GM12801 (cell line): Measurements from ENCODE around the gene TBL1XR1.

ENCODE experiments used
- TF ChIP-seq, protein P1 (sequence below): IDR thresholded peaks from one replicate; pipeline ENCODE4 v1.5.1; 2011; ENCODE audit warnings: control low read depth; ENCODE audit not compliant: insufficient read length; ENCODE audit errors: extremely low read depth

TBL1XR1 gene

GRCh38 chr3:177137774-177138705 lies 59.2 kb downstream of the TBL1XR1 start:
- TF ChIP-seq, protein P1, sequence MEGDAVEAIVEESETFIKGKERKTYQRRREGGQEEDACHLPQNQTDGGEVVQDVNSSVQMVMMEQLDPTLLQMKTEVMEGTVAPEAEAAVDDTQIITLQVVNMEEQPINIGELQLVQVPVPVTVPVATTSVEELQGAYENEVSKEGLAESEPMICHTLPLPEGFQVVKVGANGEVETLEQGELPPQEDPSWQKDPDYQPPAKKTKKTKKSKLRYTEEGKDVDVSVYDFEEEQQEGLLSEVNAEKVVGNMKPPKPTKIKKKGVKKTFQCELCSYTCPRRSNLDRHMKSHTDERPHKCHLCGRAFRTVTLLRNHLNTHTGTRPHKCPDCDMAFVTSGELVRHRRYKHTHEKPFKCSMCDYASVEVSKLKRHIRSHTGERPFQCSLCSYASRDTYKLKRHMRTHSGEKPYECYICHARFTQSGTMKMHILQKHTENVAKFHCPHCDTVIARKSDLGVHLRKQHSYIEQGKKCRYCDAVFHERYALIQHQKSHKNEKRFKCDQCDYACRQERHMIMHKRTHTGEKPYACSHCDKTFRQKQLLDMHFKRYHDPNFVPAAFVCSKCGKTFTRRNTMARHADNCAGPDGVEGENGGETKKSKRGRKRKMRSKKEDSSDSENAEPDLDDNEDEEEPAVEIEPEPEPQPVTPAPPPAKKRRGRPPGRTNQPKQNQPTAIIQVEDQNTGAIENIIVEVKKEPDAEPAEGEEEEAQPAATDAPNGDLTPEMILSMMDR = no peak

DNA sequence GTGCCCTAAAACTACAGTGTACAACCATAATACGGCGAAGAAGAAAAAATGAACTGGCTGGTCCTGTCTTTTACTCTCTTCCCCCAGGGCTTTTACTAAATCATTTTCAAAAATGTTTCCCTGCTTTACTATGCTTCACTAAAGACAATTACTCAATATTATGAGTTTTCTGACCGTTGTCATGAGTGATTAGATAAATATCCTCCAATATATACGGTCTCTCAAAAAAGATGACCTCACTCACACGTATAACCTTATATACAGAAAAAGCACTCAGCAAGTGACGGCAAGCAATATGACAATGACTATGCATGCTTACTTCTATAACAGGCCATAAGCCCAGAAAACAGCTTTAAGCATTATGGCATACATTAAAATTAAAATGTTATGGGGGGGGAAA lies 60.5 kb downstream of the TBL1XR1 start:
- TF ChIP-seq, protein P1 = no peak

DNA sequence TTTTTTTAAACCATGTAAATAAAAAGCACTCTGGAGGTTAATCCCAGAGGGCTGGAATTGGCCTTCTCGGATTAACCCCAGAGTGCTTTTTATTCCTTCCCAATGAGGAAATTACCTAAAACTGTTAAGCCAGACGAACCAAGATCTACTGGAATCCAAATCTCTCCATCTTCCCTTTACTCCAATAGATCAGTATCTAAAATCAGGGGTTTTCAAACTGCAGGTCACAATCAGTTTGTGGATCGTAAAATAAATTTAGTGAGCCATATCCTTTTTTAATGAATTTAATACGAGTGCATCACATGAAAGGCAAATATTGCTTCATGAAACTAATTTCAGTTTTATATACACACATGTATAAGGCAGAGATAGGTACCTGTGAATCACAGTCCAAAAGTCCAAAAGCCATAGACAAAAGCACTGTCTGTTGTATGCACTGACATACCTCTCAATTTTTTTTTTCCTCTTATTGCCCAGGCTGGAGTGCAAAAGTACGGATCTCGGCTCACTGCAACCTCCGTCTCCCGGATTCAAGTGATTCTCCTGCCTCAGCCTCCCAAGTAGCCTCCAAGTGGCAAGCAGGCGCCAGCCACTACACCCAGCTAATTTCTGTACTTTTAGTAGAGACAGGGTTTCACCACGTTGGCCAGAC lies 61.3 kb downstream of the TBL1XR1 start:
- TF ChIP-seq, protein P1 = no peak

GRCh38 chr3:177134816-177135210 lies 62.5 kb downstream of the TBL1XR1 start:
- TF ChIP-seq, protein P1 = no peak

DNA sequence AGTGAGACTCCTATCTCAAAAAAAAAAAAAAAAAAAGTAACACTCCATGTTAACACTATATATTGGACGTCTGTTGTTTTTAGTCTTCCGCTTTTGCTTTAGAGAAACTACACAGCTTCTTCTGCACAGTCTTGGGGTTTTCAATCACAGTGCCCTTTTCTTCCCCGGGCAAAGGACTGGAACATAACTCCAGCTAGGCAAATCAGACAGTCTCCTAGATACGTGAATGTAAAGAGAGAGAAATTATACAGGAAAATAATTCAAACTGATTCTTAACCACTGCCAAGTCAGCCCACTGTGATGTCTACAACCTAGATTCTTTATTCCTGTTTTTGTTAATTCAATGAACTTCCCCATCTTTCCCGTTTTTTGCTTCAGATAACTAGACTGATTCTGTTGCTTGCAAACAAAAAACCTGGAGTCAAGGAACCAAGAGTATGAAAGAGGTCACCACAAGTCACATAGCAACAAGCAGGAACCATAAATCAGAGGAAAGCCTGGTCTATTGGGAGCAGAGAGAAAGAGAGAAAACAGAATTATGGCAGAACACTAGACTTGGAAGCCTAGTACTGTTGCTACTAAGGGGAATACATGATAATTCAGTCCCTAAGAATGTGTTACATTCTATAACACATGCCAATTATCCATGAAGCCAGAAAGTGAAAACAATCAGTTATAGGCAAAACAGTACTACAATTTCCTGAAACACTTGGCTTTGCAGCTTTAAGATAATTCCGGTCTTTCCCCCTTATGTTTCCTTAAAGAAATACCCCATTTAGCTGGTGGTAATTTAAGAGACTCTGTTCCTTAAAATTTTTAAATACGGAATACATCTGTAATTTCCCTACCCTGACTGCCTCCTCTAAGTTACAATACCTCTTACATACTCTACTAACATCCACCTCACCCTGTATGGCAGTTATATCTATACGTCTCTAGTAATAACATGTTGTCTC lies 63.1 kb downstream of the TBL1XR1 start:
- TF ChIP-seq, protein P1 = no peak

- TF ChIP-seq, protein P1 = no peak
Observed at GRCh38 chr3:177131927-177132636, 65.2 kb downstream of the TBL1XR1 start.
